Stomach smooth muscle (tissue), 2 donors: ENCODE measurements around the gene PGLYRP1.

Experiments
- H3K27ac ChIP-seq: one replicate; pipeline ENCODE4 v1.7.0; 2013; ENCODE audit warnings: mild to moderate bottlenecking, low read length, inconsistent platforms
- H3K27me3 ChIP-seq, 2 donors: one replicate each; pipeline ENCODE4 v1.7.0; 2013; ENCODE audit warnings: low read length in 2 of 2; ENCODE audit not compliant: insufficient read depth in 2 of 2, control insufficient read depth in 1 of 2
- H3K36me3 ChIP-seq, 2 donors: one replicate each; pipeline ENCODE4 v1.7.0; 2013; ENCODE audit warnings: low read length in 2 of 2; ENCODE audit not compliant: control insufficient read depth in 2 of 2, insufficient read depth in 2 of 2
- H3K4me1 ChIP-seq: one replicate; pipeline ENCODE4 v1.7.0; 2013; ENCODE audit warnings: low read length; ENCODE audit not compliant: control insufficient read depth, insufficient read depth
- H3K4me3 ChIP-seq, 2 donors: one replicate each; pipeline ENCODE4 v1.7.0; 2013; ENCODE audit warnings: low read length in 2 of 2
- H3K9ac ChIP-seq, 2 donors: one replicate each; pipeline ENCODE4 v1.7.0; 2013; ENCODE audit warnings: low read length in 2 of 2, mild to moderate bottlenecking in 1 of 2
- H3K9me3 ChIP-seq, 2 donors: one replicate each; pipeline ENCODE4 v1.7.0; 2013; ENCODE audit warnings: low read length in 2 of 2; ENCODE audit not compliant: control insufficient read depth in 2 of 2
- donor health status: healthy.
- donor health status: Pancreatic carcinoma.

Gene PGLYRP1

DNA sequence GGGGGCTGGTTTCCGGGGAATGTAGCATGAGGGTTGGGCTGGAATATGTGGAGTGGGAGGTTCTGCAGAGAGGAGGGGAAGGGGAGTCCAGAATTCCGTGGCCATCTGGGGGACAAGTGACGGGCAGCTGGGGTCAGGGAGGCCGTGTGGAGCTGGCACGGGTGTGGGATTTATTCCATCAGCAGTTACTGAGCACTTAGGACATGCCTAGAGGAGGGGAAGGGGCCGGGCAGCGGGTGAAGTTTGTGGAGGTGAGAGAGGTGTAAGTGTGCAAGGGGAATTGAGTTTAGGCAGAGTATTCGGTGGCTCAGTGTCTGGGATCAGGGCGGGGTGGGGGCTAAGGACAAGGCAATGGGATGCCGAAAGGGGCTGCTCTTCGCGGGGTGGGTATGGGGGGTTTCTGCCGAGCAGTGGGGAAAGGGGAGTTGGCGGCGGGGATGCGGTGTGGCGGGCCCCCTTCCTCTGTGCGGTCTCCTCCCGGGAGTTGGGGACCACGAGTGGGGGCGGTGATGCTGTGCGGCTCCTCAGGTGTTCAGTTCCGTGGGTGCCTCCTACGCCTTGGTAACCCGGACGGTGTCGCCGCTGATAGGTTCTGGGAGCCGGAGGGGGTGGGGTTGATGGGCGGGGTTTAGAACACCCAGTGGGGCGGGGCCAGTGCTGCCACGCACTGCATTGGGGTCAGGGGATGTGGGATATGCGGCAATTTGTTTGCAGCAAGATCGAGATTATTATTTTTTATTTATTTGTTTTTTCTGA is 22.2 kb downstream of the PGLYRP1 start:
- Histone ChIP-seq H3K36me3 (peaks cover 0 to 4% of the 10 kb centered on the region in 2 donors), H3K27me3 (peaks cover 12 to 13% of the 10 kb centered on the region in 2 donors), H3K4me1 (peaks cover 14% of the 10 kb centered on the region), H3K9me3 (no peaks in the 10 kb centered on the region), H3K9ac (no peak overlapping the region), H3K27ac (no peak overlapping the region), H3K4me3 (no peak overlapping the region)

DNA sequence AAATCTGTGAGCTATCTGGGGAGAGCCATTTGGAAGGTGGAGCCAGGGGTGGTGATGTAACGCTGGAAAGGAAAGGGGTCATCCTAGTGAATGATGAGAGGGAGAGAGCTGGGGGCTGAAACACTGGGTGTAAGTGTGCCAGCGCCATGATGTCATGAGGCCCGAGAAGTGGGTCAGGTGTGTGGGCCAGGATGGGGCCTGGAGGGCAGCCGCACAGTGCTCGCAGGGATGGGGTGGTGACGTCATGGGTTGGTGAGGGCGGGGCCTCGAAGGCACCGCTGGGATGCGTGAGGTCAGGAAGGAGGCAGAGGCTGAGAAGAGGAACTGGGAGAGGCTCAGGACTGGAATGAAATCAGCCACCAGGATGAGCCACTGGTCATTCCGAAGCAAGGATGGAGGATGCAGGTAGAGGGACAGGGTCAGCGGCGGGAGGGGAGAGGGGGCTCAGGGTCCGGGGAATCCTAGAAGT is 23.2 kb downstream of the PGLYRP1 start:
- Histone ChIP-seq H3K27ac (no peak overlapping the region), H3K4me1 (peaks cover 17% of the 10 kb centered on the region), H3K27me3 (peaks cover 12 to 13% of the 10 kb centered on the region in 2 donors), H3K9me3 (no peaks in the 10 kb centered on the region), H3K36me3 (peaks cover 0 to 4% of the 10 kb centered on the region in 2 donors), H3K9ac (no peak overlapping the region), H3K4me3 (no peak overlapping the region)

DNA sequence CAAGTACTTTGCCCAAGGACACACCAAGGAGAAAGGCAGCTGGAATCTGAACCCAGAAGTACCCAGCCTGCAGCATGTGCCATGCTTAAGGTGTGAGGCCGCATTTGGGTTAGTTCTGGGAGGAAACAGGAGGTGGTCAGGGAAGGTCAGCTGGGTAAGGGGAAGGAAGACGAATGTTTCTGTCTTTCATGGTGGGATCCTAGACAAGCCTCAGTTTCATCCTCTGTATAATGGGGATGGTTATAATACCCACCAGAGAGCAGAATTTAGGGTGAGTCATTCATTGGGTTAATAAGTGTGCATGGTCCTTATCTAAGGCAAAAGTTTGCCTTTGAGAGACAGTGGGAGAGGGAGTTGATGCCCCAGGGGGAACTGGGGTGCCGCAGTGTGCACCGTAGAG is 24.0 kb downstream of the PGLYRP1 start:
- Histone ChIP-seq H3K27ac (no peak overlapping the region), H3K36me3 (peaks cover 0 to 4% of the 10 kb centered on the region in 2 donors), H3K9me3 (no peaks in the 10 kb centered on the region), H3K27me3 (peaks cover 12 to 13% of the 10 kb centered on the region in 2 donors), H3K4me1 (peaks cover 19% of the 10 kb centered on the region), H3K9ac (no peak overlapping the region), H3K4me3 (no peak overlapping the region)

DNA sequence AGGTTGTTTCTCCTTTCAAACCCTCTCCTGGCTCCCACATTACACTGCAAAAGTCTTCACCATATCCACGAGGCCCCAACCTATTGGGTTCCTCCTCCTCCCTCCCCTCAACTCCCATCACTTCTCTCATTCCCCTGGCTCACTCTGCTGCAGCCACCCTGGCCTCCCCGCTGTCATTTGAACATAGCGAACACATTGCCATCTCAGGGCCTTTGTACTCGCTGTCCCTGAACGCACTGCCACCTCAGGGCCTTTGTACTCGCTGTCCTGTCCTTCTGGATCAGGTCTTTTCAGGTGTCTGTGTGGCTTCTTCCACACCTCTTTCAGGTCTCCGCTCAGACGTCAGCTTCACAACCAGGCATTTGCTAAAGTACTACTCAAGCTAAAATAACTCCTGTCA is 25.9 kb downstream of the PGLYRP1 start:
- peaks cover 0 to 4% of the 10 kb centered on the region in 2 donors for H3K36me3 ChIP-seq
- no peaks in the 10 kb centered on the region for H3K9me3 ChIP-seq
- no peak overlapping the region for H3K4me3 ChIP-seq
- H3K4me1 ChIP-seq: peaks cover 19% of the 10 kb centered on the region
- H3K9ac ChIP-seq: no peak overlapping the region
- H3K27ac ChIP-seq: no peak overlapping the region
- H3K27me3 ChIP-seq: peaks cover 12 to 13% of the 10 kb centered on the region in 2 donors

DNA sequence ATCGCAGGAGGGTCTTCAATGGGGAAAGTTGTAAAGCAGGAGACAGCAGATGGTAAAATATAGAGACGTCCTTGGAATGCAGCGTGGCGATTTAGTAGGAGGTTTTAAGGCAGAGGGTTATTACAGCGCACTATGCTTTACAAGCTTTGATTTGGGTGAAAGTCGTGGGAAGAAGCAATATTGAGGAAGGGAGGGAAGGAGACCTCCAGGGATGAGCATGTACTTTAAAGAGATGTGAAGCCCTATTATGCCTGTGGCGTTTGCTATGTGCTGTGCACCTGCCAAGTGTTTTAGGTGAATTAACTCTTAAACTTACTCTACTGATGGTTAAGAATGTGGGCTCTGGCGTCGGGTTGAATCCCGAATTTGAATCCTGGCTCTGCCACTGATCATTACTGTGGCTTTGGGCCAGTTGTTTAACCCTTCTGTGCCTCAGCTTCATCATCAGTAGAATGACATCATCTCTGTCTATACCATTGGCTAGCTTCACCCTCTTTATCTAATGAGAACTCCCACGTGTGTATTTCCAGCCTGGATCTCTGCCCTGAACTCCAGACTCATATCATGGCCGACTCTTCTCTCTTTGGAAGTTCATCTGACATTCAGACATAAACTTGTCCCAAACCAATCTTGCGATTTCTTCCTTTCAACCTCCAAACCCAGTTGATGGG is 27.0 kb downstream of the PGLYRP1 start:
- peak overlapping the region; percentile 18 for H3K27ac ChIP-seq
- peaks cover 0 to 4% of the 10 kb centered on the region in 2 donors for H3K36me3 ChIP-seq
- peaks cover 19% of the 10 kb centered on the region for H3K4me1 ChIP-seq

DNA sequence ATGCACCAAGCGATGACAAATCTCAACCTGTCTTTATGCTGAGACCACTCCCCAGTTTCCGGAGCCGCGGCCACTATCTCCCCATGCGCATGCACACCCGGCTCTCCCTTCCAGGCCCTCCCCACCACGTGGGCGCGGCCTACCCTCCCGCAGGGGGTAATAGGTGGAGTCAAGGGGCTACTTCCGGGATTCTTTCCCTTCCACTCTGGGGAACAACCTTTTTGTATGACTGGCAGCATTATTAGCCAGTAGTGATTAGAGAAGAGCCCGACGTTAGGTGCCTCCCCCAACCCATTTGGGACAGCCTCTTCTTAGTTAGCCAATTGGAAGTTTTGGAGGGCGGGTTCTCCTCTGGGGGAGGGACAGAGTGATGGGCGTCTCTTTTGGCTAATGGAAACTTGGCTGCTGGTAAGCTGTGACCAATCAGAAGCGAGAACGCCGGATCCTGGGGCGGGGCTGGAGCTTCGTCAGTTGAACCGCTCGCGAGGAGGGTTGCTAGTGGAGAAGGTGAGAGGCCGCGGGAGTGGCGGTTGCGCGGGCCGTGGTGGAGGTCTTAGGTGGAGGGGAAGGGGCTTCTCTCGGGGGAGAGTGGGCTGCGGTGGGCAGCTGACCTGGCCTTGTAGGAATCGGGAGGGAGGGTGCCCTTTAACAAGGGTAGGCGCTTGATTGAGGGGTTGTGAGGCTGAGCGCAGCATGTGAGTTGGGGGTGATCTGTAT is 27.7 kb downstream of the PGLYRP1 start, which contains the start of gene CCDC61:
TSS of gene CCDC61 (plus strand) at position 470 of the 717 bp plus-strand sequence. CDS start 7,552 bp downstream, outside the sequence.
- H3K36me3 ChIP-seq: peaks cover 0 to 4% of the 10 kb centered on the region in 2 donors
- H3K27ac ChIP-seq: peak within 1 kb of the TSS; percentile 18
- peak within 1 kb of the TSS; percentile 93 to 97 for H3K4me3 ChIP-seq
- peaks cover 19% of the 10 kb centered on the region for H3K4me1 ChIP-seq
- no peaks in the 10 kb centered on the region for H3K9me3 ChIP-seq
- peaks cover 12% of the 10 kb centered on the region in 2 donors for H3K27me3 ChIP-seq
- peak within 1 kb of the TSS; percentile 79 to 87 for H3K9ac ChIP-seq

More for the DNA sequence above, 27.0 kb downstream of the PGLYRP1 start:
- H3K27me3 ChIP-seq: peaks cover 12 to 13% of the 10 kb centered on the region in 2 donors
- no peaks in the 10 kb centered on the region for H3K9me3 ChIP-seq
- H3K9ac ChIP-seq: peak overlapping the region; percentile 79 to 87
- H3K4me3 ChIP-seq: peak overlapping the region; percentile 93 to 97

DNA sequence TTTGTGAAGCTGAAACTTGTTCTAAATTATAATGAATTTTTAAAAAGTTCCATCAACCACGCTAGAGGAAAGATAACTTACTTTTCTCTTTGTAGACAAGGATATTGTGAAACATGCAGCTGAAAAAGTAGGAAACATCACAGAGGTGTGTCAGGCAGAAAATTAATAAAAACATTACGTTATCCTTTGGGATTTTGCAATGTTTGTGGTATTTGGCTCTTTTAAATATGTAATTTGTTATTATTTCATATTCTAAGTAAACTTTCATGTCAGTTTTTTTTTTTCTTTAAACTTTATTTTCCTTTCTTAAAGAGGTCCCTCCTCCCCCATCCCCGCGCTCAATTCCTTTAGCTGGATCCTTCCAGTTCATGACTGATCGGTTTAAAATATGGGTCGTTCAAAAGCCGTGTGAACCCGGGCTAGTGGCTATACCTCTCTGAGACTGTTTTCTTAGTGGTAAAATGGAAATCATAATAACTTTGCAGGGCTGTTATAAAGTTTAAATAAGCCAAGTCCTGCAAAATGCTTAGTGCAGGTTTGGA is 28.3 kb downstream of the PGLYRP1 start:
- no peak overlapping the region for H3K9ac ChIP-seq
- H3K9me3 ChIP-seq: no peaks in the 10 kb centered on the region
- no peak overlapping the region for H3K27ac ChIP-seq
- peaks cover 7 to 9% of the 10 kb centered on the region in 2 donors for H3K27me3 ChIP-seq
- H3K4me1 ChIP-seq: peaks cover 16% of the 10 kb centered on the region
- H3K4me3 ChIP-seq: peak overlapping the region; percentile 75 to 93
- peaks cover 0 to 4% of the 10 kb centered on the region in 2 donors for H3K36me3 ChIP-seq

DNA sequence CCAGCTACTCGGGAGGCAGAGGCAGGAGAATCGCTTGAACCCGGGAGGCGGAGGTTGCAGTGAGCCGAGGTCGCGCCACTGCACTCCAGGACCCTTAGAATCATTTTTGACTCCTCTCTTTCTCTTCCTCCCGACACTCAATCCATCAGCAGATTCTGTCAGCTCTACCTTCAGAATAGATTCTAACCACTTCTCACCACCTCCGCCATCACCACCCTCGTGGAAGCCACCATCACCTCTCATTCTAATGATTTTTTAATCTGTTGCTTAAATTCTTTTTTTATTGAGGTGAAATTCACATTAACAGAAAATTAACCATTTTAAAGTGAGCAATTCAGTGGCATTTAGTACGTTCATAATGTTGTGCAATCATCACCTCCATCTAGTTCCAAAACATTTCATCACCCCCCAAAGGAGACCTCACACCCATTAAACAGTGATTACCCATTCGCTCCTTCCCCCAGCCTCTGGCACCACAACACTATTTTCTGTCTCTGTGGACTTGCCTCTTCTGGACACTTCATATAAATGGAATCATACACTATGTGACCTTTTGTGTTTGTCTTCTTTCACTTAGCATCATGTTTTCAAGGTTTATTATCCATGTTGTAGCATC is 32.6 kb downstream of the PGLYRP1 start:
- no peak overlapping the region for H3K27ac ChIP-seq
- H3K36me3 ChIP-seq: no peaks in the 10 kb centered on the region
- no peak overlapping the region for H3K9ac ChIP-seq
- H3K4me3 ChIP-seq: no peak overlapping the region
- H3K4me1 ChIP-seq: peaks cover 3% of the 10 kb centered on the region
- H3K9me3 ChIP-seq: no peaks in the 10 kb centered on the region
- H3K27me3 ChIP-seq: peaks cover 3 to 5% of the 10 kb centered on the region in 2 donors

DNA sequence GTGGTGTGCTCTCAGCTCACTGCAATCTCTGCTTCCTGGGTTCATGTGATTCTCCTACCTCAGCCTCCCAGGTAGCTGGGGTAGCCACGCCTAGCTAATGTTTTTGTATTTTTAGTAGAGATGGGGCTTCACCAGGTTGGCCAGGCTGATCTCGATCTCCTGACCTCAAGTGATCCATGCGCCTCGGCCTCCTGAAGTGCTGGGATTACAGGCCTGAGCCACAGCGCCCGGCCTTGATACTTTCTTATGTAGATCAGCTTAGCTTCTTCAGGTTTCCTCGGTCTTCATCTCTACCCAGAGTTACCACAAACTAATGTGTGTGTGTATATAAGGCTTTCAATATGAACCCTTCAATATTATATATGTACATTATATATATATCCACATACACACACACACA is 37.5 kb downstream of the PGLYRP1 start:
- H3K9ac ChIP-seq: no peak overlapping the region
- H3K36me3 ChIP-seq: no peaks in the 10 kb centered on the region
- no peak overlapping the region for H3K4me3 ChIP-seq
- H3K9me3 ChIP-seq: no peaks in the 10 kb centered on the region
- H3K4me1 ChIP-seq: no peaks in the 10 kb centered on the region
- no peak overlapping the region for H3K27ac ChIP-seq
- peaks cover 3 to 11% of the 10 kb centered on the region in 2 donors for H3K27me3 ChIP-seq

DNA sequence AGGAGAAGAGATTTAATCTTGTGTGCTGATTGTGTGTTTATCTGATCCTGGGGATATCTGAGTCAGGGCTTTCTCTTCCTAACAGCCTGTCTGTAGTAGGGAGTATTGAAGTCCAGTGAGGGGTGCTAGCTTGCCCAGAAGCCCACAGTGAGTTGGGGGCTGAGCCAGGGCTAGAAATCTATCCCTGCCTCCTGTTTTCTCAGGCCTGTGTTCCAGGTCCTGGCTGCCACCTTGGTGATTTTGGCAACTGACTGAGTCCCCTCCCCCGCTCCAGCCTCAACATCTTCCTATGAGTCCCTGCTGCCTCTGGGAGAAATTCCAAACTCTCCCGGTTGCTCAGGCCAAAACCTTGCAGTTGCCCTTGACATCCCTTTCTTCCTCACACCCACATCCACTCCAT is 41.5 kb downstream of the PGLYRP1 start:
- Histone ChIP-seq H3K36me3 (no peaks in the 10 kb centered on the region), H3K27me3 (peaks cover 5 to 25% of the 10 kb centered on the region in 2 donors), H3K27ac (no peak overlapping the region), H3K4me3 (no peak overlapping the region), H3K9ac (no peak overlapping the region), H3K4me1 (no peaks in the 10 kb centered on the region), H3K9me3 (no peaks in the 10 kb centered on the region)
